Sigmoid colon (tissue), 4 donors: ENCODE results near the gene HGS.

Experiments
- CTCF ChIP-seq, 4 experiments: fragments of 450-650 bp in 3 of 4; fragments of 200-600 bp in 1 of 4; IDR thresholded peaks; one replicate each; pipeline ENCODE4 v1.5.1; 2016 to 2019; ENCODE audit warnings: antibody characterized with exemption in 4 of 4, mild to moderate bottlenecking in 3 of 4, moderate library complexity in 2 of 4
- POLR2AphosphoS5 ChIP-seq, 4 donors: sonication (generic); formaldehyde crosslinking; IDR thresholded peaks; one replicate each; pipeline ENCODE4 v1.6.1; 2017; ENCODE audit warnings: antibody characterized with exemption in 4 of 4

- TF ChIP-seq CTCF (IDR thresholded peaks at IDR 0.05) (no peak), POLR2AphosphoS5 (IDR thresholded peaks at IDR 0.05) (no peak)
Observed at GRCh38 chr17:81651692-81652091, 32.1 kb upstream of the HGS start.
